IPS-NIHi11 (cell line): Measurements from ENCODE around the gene ZNF385B.

Source experiments
- DNase-seq: peaks from one replicate; pipeline ENCODE4 v3.0.0; 2012; ENCODE audit warnings: mixed read lengths, low spot score

Gene ZNF385B

GRCh38 chr2:179682756-179683155, 178.7 kb downstream of the ZNF385B start:
- no peak for DNase-seq

DNA sequence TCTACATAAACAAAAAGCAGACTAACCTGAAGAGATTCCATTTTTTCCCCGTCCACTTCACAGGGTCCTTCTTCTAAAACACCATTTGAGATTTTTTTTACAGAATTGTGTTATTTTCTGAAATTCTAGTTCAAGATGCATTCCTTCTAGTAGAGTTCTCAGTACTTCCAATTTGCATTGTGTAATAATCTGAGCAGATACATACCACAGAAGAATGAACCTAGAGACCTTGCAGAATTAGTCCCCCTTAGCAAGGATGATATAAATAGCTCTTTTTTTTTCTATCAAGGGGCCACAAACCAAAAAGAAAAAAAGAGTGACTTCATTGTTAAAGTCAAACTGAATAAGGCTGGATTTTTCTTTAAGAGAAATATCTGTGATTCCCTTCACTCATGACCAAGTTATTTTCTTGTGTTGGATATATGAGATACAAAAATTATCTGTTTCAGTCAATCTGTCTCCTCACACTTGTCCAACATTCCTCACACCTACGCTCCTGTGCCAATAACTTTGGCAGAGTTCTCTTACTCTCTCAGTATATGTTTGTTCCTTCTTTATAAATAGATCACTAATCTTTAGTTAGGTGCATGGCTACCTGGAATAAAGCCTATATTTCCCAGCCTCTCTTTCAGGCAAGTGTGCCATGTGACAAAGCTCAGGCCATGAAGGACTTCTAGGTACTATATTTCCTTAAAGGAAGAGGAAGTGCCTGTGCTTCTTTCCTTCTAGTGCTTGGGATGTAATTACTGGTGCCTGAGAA, 183.5 kb downstream of the ZNF385B start:
- no peak for DNase-seq

GRCh38 chr2:179677077-179677688, 184.2 kb downstream of the ZNF385B start:
- DNase-seq, result no peak

- DNase-seq, result no peak
Observed at GRCh38 chr2:179675435-179675834, 186.0 kb downstream of the ZNF385B start.

- no peak for DNase-seq
Observed at GRCh38 chr2:179671043-179671981, 190.1 kb downstream of the ZNF385B start.

DNA sequence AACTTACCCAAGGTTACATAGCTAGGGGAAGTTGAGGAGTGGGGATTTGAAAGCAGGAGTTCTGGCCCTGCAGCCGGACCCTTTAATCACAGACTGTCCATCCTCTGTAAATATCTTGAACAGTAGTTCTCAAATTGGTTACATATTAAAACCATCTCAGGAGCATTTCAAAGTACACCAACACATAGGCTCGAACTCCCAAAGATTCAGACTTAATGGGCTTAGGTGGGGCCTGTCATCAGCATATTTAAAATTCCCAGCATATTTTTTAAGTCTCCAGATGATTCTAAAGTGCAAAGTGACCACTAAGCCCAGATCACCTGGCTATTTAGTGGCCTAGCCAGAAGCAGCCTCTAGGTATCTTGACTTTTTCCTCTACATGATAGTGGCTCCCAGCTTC, 192.2 kb downstream of the ZNF385B start:
- no peak for DNase-seq

DNA sequence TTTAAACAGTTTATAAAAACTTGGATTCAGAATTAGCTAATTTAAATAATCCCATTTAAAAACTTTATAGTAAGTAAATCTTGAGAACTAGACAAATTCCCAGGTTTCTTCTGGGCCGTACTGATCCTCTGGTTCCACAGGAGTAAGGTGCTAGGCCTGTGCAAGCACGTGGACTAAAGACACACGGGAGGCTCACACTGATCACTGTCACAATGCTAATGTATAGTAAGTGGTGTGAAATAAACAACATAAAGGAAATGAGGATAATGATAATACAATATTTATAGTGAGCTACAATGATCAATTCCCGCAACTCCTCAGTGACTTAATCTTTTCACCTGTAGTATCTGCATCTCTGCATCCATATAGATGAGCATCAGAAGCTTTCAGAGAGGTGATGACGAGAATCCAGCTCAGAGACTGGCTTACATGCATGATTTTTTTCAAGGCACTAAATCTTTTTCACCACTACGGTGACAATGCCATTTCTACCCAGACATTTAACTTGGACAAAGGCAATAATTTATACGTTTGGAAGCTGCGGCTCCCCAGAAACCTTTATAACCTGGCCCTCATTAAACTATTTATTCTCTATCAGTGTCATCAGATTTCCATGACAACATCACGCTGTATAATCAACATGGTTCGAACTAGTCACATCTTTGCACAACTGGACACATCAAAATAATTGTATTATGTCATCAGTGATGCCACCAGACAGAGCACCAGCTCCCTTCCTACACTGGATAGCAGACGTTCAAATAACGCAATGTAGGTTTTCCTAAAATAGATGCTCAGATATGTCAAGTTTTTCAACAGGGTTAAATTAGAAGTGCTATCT, 196.2 kb downstream of the ZNF385B start:
- no peak for DNase-seq

DNA sequence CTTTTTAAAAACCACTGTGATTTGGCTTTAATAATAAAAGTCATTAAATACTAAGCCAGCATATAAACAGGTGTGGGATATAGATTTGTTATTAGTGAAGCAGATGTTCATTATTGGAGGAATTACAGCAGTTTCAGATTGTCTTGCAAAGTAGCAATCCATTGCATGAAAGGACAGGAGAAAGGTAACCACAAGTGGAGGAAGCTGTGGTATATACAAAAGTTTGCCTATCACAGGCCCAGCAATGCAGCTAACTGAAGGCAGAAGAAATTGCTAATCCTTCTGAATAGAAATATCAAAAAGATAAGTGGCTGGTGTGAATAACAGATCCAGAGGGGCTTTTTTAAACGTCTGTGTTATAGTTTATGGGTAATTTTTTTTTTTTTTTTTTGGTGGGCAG, 199.4 kb downstream of the ZNF385B start:
- no peak for DNase-seq

DNA sequence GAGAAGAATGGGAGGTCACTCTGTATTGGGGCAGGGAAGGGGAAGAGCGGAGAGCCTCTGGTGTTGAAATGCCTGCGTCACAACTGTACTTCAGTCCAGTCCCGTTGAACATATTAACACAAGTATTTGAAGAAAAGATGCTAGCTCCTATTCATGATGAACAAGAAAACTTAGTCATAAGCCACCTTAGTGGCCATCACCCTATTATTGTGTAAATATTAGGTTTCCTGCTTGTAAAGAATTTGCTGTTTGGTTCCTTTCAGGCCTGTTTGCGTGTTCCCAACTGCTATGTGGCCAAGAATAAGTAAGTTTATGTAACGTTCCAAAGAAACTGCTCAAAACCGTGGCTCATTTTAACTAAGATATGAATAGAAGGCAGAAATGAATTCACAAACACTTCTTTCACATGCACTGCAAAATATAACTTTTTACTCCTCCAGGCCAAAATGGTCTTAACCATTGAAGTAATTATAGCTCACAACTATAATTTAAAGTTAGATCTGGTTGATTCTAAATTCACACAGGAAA, 204.3 kb downstream of the ZNF385B start:
- DNase-seq, result no peak

DNA sequence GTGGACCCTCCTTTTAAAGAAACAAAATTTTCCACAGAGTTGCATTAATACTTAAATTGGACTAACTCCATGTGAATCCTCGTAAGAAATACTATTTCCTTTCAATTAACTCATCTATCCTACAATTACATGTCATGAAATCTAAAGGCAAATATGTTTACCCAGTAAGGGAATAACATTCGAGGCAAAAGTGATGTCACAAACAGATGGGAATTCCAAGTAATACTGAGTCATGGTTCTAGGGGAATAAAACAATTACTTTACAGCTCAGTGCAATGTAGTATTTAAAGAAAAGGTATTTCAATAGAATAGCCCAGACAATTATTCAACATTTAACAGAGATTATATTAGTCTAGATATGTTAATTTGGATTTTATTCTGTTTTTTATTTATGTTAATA, 205.8 kb downstream of the ZNF385B start:
- no peak for DNase-seq

GRCh38 chr2:179654806-179655205, 206.6 kb downstream of the ZNF385B start:
- no peak for DNase-seq

- no peak for DNase-seq
Observed at GRCh38 chr2:179652296-179652695, 209.1 kb downstream of the ZNF385B start.

DNA sequence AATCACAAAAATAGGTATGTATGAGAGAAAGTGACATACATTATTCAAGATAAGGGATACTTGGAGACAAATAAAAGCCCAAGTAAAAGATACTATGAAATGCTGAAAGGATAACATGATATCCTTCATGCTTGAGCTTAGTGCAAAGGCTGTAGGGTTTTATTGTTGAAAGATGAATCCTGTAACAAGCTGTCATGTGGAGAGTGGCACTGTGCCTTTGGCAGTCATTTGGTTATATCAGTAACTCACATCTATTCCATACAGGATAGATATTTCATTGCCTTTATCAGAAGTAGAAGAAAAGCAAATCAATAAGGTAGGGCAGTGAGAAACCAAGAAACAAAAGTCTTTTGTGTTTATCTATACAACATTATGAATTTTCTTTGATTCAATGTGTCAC, 211.0 kb downstream of the ZNF385B start:
- DNase-seq, result no peak

DNA sequence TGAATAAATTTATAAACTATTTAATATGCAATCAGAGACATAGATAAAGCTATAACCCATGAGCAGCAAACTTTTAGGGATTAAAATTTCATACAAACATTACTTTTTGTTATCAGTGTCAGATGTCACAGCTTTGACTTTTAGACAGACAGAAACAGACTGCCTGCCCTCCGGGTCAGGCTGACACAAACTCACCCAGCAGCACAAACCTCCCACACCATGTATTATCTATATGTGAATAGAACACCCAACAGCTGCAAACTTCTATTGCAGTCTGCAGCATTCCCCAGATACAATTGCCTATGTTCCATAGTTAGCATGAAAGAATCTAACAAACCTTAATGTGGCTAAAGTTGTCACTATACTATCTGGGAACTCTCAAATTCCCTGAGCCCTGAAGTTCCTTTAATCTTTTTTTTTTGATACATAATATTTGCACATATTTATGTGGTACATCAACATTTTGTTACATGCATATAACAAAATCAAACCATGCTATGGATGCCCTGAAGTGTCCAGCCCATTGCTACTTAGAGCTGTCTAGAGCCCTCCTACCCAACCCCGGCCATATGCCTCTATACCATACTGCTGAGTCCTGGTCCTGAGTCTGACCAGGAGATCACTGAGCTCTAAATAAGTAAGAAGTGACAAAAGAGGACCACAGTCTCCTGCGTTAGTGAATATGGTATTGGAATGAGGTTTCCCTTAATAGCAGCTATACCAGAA, 214.4 kb downstream of the ZNF385B start:
- no peak for DNase-seq

DNA sequence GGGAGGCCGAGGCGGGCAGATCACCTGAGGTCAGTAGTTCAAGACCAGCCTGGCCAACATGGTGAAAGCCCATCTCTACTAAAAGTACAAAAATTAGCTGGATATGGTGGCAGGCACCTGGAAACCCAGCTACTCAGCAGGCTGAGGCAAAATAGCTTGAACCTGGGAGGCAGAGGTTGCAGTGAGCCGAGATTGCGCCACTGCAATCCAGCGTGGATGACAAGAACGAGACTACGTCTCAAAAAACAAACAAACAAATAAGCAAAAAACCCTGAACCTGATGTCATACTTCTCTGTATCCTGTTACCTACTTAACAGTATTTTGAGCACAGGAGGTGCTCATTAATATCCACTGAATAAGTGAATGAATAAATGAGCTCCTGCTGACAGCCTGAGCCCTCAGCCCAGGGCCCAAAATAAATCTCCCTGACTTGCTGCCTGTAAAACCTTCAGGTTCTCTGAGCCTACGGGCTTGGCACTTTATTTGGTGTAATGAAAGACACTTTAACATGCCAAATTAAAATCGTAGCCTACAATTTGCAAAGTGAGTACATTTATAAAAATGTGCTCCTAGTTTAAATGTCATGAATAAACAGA, 215.1 kb downstream of the ZNF385B start:
- DNase-seq, result no peak

DNA sequence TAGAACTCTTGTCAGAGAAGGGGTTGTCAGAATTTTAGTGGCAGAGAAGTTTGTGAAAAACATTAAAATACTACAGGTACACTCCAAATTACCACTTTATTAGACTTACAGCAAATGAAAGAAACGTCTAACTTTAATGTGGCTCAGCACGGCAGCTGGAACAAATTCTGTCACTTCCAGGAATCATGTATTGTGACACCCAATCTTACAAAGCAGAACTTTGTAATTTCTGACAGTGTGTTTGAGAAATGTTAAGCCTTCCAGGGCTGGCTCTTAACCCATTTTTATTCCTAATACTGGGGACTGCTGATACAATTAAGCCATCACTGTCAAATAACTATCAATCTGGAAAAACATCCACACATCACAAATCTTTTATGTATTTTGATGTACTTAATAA, 216.4 kb downstream of the ZNF385B start:
- DNase-seq, result no peak

GRCh38 chr2:179642462-179642861, 218.9 kb downstream of the ZNF385B start:
- DNase-seq, result no peak

DNA sequence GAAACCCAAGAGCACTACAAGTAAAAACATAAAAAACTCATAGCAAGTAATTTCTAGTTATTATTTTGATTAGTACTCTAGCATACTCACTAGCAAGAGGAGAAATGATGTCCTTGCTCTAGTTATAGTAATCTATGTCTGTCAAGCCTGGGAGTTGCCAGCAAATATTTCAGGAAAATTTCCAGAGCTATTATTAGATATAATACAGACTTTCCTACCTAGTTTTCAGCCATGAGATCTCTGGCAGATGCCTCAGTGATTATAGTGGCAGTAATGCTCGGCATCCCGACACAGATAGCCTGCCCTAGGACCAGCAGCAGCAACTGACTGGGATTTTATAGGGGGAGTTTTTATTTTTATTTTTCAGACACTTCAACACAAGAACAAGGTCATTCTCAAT, 224.4 kb downstream of the ZNF385B start:
- no peak for DNase-seq

GRCh38 chr2:179636100-179636980, 225.1 kb downstream of the ZNF385B start:
- no peak for DNase-seq
